GM12865 (cell line): ENCODE data around the gene RRAS.

Experiments used
- DNase-seq: peaks from one replicate; pipeline ENCODE4 v3.0.0; 2010; ENCODE audit warnings: low read depth
- H3K4me3 ChIP-seq: 2 replicates; pipeline ENCODE4 v1.5.1; 2011; ENCODE audit warnings: mild to moderate bottlenecking, low read depth, low read length, control low read depth
- TF ChIP-seq, protein P1 (sequence below): IDR thresholded peaks from 2 replicates; pipeline ENCODE4 v1.5.1; 2011; ENCODE audit warnings: low read length, control low read depth, low read depth, inconsistent platforms; ENCODE audit not compliant: insufficient read depth; ENCODE audit errors: missing control alignments

RRAS gene

DNA sequence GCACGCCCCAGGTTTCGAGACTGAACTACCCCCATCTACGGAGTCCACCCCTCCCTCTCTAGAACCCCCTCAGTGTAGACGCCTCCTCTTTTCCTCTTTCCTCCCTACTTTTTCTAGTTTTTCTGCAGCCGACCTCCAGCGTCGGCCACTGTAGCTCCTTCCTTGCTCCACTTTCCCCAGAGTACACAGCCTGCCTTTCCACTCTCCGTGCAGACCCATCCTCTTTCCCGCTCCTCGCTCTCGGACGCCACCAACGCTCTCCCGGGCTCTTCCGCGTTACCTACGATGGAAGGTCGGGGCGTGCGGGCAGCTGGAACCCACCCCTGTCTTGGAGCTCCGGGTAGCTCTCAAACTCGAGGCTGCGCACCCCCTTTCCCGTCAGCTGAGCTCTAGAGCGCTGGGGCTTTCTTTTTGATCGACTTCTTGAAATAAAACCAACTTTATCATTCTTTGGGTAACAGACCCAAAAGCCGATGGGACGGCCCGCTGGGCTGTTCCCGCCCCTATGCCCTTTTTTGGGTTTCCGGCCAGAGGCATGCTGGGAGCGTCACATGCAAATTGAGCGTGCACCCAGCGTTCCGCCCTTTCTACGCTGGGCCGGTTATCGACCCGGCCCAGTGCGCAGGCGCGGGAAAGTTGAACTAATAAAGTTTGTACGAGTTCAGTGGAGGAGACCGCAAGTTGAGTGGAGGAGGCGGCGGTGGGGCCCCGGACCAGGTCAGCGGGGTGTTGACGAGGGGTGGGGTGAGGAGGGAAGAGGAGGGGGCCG is 25.6 kb upstream of the RRAS start, which contains the start of the genes BCL2L12 and IRF3:
BCL2L12 (plus strand) TSS at position 583 of the 769 bp plus-strand sequence. CDS start 760 bp downstream, outside the sequence.
IRF3 (minus strand) TSS at position 507 of the 769 bp plus-strand sequence. CDS start 1,019 bp downstream, outside the sequence.
- peak; percentile 98 for DNase-seq
- H3K4me3 ChIP-seq = peak within 1 kb of the TSS; percentile 57
- TF ChIP-seq, protein P1, sequence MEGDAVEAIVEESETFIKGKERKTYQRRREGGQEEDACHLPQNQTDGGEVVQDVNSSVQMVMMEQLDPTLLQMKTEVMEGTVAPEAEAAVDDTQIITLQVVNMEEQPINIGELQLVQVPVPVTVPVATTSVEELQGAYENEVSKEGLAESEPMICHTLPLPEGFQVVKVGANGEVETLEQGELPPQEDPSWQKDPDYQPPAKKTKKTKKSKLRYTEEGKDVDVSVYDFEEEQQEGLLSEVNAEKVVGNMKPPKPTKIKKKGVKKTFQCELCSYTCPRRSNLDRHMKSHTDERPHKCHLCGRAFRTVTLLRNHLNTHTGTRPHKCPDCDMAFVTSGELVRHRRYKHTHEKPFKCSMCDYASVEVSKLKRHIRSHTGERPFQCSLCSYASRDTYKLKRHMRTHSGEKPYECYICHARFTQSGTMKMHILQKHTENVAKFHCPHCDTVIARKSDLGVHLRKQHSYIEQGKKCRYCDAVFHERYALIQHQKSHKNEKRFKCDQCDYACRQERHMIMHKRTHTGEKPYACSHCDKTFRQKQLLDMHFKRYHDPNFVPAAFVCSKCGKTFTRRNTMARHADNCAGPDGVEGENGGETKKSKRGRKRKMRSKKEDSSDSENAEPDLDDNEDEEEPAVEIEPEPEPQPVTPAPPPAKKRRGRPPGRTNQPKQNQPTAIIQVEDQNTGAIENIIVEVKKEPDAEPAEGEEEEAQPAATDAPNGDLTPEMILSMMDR = no peak

DNA sequence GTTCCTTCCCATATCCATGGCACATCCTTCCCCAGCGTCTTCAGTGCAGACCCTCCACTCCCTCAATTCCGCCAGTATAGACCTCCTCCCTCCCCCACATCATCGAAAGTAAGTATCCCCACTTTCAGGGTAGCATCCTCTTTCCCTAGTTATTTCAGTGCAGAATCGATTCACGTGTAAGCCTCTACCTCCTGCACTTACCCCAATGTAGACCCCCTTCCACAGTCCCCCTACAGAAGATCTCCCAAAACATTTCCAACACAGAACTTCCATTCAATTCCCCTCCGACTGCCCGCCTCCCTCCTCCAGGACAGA is 25.1 kb upstream of the RRAS start:
- DNase-seq = no peak
- peak overlapping the region; percentile 57 for H3K4me3 ChIP-seq
- TF ChIP-seq, protein P1 = no peak

DNA sequence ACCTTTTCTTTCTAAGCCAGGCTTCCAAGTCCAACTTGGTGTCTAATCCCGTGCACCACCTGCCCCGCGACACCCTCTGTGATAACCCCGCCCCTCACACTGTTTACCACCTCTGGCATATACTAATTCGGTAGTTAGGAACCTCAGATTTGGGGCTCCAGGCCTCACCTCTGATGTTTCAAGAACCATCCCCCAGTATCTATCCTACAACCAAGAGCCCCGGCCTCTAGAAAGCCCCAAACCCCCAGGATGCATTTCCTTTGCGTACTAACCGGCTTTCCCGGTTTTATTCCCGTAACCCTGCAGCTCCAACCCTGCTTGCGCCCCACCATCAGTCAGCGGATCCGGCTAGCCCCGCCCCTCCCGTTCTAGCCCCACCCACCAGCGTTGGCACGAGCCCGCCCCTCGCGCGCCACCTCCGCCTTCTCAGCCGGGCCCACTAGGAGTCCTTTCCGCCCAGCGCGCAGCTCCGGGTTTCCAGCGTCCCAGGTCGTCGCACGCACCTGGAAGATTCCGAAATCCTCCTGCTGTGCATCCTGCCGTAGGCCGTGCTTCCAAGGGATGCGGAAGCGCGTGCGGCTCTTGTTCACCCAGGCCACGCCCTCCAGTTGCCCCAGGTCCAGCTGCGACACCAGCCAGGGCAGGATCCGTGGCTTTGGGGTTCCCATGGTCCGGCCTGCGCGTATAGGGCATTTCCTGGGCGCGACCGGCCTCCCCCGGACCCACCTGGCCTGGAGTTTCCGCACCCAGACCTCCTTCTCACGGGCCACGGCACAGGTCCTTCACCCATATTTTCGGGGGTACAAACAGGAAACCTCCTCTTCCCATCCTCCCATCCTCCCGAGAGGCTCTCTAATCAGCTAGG is 24.5 kb upstream of the RRAS start:
- DNase-seq = peak; percentile 84
- peak overlapping the region; percentile 57 for H3K4me3 ChIP-seq
- TF ChIP-seq, protein P1 = peak; percentile 0

DNA sequence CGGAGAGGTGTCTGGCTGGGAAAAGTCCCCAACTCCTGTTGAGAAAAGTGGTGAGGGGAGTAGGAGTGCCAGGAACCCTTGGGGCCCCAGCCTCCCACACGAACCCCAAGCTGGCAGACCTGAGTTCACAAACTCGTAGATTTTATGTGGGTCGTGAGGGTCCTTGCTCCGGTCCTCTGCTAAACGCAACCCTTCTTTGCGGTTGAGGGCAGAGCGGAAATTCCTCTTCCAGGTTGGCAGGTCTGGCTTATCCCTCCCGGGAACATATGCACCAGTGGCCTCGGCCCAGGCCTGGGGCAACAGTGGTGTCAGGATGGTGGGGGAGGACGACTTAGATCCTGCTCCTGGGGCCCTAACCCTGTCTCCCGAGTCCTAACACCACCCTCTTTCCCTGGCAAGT is 23.3 kb upstream of the RRAS start:
- DNase-seq = no peak
- TF ChIP-seq, protein P1 = no peak
- H3K4me3 ChIP-seq = no peak overlapping the region; the same call in 1 of the 2 replicates

DNA sequence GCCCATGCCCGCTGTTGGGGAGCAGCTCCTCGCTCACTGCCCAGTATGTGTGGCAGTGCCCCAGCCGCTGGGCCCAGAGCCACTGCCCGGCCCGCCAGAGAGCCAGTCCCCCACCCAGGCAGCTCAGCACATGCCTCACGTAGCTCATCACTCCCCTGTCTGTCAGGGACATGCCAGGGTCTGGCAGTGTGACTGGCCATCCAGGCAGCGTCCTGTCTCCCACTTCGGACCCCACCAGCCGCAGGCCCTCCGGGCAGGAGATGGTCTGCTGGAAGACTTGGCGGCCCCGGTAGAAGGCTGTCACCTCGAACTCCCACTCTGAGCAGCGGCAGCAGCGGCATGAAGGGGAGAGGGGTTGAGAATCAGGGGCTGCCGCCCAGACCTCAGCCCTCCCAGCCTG is 22.1 kb upstream of the RRAS start:
- TF ChIP-seq, protein P1 = no peak
- no peak overlapping the region for H3K4me3 ChIP-seq
- no peak for DNase-seq

DNA sequence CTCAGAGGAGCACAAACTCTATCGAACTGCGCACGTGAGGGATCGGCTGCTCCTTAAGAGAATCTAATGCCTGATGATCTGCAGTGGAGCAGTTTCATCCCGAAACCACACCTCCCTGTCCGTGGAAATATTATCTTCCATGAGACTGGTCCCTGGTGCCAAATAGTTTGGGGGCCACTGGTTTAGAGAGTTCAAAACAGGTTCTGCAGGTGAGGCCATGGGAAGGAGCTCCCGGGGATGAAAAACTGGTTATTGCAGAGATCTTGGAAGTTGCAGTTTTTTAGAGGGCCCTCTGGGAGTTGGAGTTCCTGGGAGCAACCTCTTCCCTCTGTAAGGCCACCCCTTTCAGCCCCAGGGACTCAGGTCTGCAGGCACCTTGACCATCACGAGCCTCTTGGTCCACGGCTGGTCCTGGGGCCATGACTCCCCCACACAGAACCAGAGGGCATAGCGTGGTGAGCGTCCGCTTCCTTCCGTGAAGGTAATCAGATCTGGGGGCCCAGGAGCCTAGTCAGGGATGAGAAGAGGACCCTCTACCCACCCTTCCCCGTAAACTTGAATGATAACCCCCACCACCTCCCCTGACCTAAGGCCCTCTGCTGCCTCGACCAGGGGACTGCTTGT is 20.5 kb upstream of the RRAS start:
- TF ChIP-seq, protein P1 = no peak
- no peak overlapping the region for H3K4me3 ChIP-seq

More for the DNA sequence above, 20.5 kb upstream of the RRAS start:
- DNase-seq = no peak
